GM10248 (cell line): Measurements from ENCODE around the gene CSMD2.

Source experiments
- CTCF ChIA-PET: fragments of 300-600 bp; sonication (Branson Sonifier 250); formaldehyde crosslinking; extraction: SDS; loops from one replicate; lab custom pipeline; 2021; ENCODE audit warnings: antibody characterized with exemption; lab: Yijun Ruan, JAX
- POLR2A ChIA-PET: fragments of 350-650 bp; sonication (Branson Sonifier 250); formaldehyde crosslinking; extraction: SDS; loops from one replicate; lab custom pipeline; 2020; ENCODE audit warnings: antibody characterized with exemption; lab: Yijun Ruan, JAX
- DNase-seq: peaks from one replicate; pipeline ENCODE4 v3.0.0; 2012; ENCODE audit errors: extremely low spot score
- CTCF ChIP-seq: IDR thresholded peaks from 2 replicates; pipeline ENCODE4 v1.5.1; 2012; ENCODE audit warnings: mild to moderate bottlenecking, low read depth; ENCODE audit errors: extremely low read depth, missing control alignments, control extremely low read depth

CSMD2 gene

GRCh38 chr1:33931111-33931475 lies 233.9 kb downstream of the CSMD2 start:
- no peak for DNase-seq
- TF ChIP-seq CTCF: no peak
- CTCF ChIA-PET: no interaction called here
- POLR2A ChIA-PET: no interaction called here

- CTCF ChIA-PET: no interaction called here
- POLR2A ChIA-PET: no interaction called here
- no peak for DNase-seq
- no peak for TF ChIP-seq CTCF
Observed at GRCh38 chr1:33930346-33931110, 234.5 kb downstream of the CSMD2 start.

- DNase-seq: no peak
- ChIA-PET CTCF (no interaction called here), POLR2A (no interaction called here)
- TF ChIP-seq CTCF: no peak
Observed at GRCh38 chr1:33928251-33928650, 236.8 kb downstream of the CSMD2 start.

- ChIA-PET CTCF (no interaction called here), POLR2A (no interaction called here)
- DNase-seq: no peak
- no peak for TF ChIP-seq CTCF
Observed at GRCh38 chr1:33927721-33928120, 237.3 kb downstream of the CSMD2 start.

GRCh38 chr1:33925586-33925985 lies 239.4 kb downstream of the CSMD2 start:
- TF ChIP-seq CTCF: no peak
- CTCF ChIA-PET: no interaction called here

GRCh38 chr1:33921281-33921680 lies 243.7 kb downstream of the CSMD2 start:
- no peak for TF ChIP-seq CTCF
- POLR2A ChIA-PET: no interaction called here

More at GRCh38 chr1:33925586-33925985, 239.4 kb downstream of the CSMD2 start:
- POLR2A ChIA-PET: no interaction called here
- no peak for DNase-seq

More at GRCh38 chr1:33921281-33921680, 243.7 kb downstream of the CSMD2 start:
- CTCF ChIA-PET: no interaction called here
- no peak for DNase-seq
